Stomach (tissue), 9 donors: ENCODE measurements around the gene ARID5B. TPM values are rescaled to one million over a fixed set of nuclear protein-coding genes. Genes with fewer than 3 reads are reported as not detected.
A peak's percentile ranks its signal among the peaks of the same experiment; 100 is the strongest.

Experiments used
- DNase-seq, 2 donors: peaks; one replicate each; pipeline versions ENCODE4 v3.0.0 to v3.0.0-alpha.2; 2013 to 2019
- H3K27ac ChIP-seq, 5 donors: fragments of 200-600 bp in 4 of 5; sonication (generic) in 4 of 5; one replicate each; pipeline ENCODE4 v1.5.1; 2013 to 2019; ENCODE audit warnings: mild to moderate bottlenecking in 1 of 5, moderate library complexity in 1 of 5
- H3K27me3 ChIP-seq, 3 donors: fragments of 200-600 bp; sonication (generic); one replicate each; pipeline ENCODE4 v1.5.1; 2017 to 2019; ENCODE audit warnings: mixed run types in 1 of 3
- H3K36me3 ChIP-seq, 4 donors: fragments of 200-600 bp; sonication (generic); 1 replicate in 3 of 4; 2 replicates in 1 of 4; pipeline ENCODE4 v1.5.1; 2016 to 2019
- H3K4me1 ChIP-seq, 4 donors: fragments of 200-600 bp; sonication (generic); one replicate each; pipeline ENCODE4 v1.5.1; 2016 to 2019
- H3K4me3 ChIP-seq, 4 donors: fragments of 200-600 bp; sonication (generic) in 3 of 4; one replicate each; pipeline ENCODE4 v1.5.1; 2016 to 2019; ENCODE audit warnings: mild to moderate bottlenecking in 1 of 4
- H3K9me3 ChIP-seq, 4 donors: fragments of 200-600 bp; sonication (generic); one replicate each; pipeline ENCODE4 v1.5.1; 2016 to 2019
- EP300 ChIP-seq: sonication (generic); formaldehyde crosslinking; IDR thresholded peaks from one replicate; pipeline ENCODE4 v1.6.1; 2017; ENCODE audit warnings: antibody characterized with exemption
- POLR2A ChIP-seq, 4 donors: fragments of 450-650 bp; IDR thresholded peaks; one replicate each; pipeline ENCODE4 v1.6.1; 2016; ENCODE audit warnings: antibody characterized with exemption in 4 of 4, control low read depth in 2 of 4, mild to moderate bottlenecking in 1 of 4, moderate library complexity in 1 of 4
- POLR2AphosphoS5 ChIP-seq, 3 donors: sonication (generic); formaldehyde crosslinking; IDR thresholded peaks; one replicate each; pipeline ENCODE4 v1.6.1; 2016; ENCODE audit warnings: antibody characterized with exemption in 3 of 3
- WGBS, 5 donors: extraction: QIAGEN DNeasy Blood & Tissue Kit in 3 of 5; methylation state at CpG; one replicate each; pipeline versions ENCODE4 v1.1.5 to v1.1.7; 2013 to 2018; 5-methylcytosine and 5-hydroxymethylcytosine counted together
- intact Hi-C: fragments of 100-400 bp; cut with DNase I; formaldehyde crosslinking; loops from one replicate; pipeline ENCODE4 v1.15.1; 2023; ENCODE audit warnings: low total_unique reads
- polyA plus RNA-seq, 3 donors: library from polyadenylated mRNA; stranded (reverse); fragments of 200-250 nt; gene quantifications; one replicate each; pipeline ENCODE4 v1.2.3, GENCODE V29; 2013
- total RNA-seq, 5 donors: library from RNA; depleted of rRNA; stranded (reverse); fragments of >200 nt; gene quantifications; one replicate each; pipeline versions ENCODE4 v1.1.0 to v1.2.3, GENCODE V29; 2014 to 2016
- TF ChIP-seq, protein P1 (sequence below), 7 experiments: fragments of 450-650 bp in 4 of 7; fragments of 200-600 bp in 3 of 7; sonication (generic) in 3 of 7; IDR thresholded peaks; one replicate each; pipeline ENCODE4 v1.5.1; 2016 to 2019; ENCODE audit warnings: antibody characterized with exemption in 7 of 7, control low read depth in 2 of 7, mild to moderate bottlenecking in 1 of 7
- donor health status: healthy with polysubstance abuse.
- donor health status: Bipolar disorder and iron deficiency.
- donor health status: healthy.

ARID5B gene
- total and polyA plus RNA-seq, 8 donors: 5.4 to 64.2 (median 11.9) TPM

DNA sequence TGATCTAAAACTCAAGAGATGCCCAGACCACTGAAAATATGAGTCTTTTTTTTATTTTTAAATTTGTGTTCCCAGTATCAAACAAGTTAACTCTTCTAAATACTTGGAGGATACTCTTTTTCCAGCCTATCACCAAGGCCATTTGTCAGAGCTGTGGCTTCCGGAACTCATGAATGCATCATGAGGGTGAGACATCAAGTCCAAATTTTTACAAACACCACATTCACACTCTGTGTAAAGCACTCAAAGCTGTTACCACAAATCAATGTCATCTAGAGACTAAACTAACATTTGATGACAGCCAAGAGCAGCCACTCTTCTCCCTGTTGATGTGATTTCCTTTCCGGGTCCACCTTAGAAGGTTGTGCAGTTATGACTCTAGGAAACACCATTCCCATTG is 43.8 kb upstream of the ARID5B start:
- Histone ChIP-seq H3K4me1 (peaks cover 0 to 5% (median 0%) of the 10 kb centered on the region in 4 donors), H3K27me3 (no peaks in the 10 kb centered on the region), H3K27ac (no peak overlapping the region), H3K36me3 (no peaks in the 10 kb centered on the region), H3K9me3 (no peaks in the 10 kb centered on the region), H3K4me3 (no peak overlapping the region)
- intact Hi-C loops: no loop called here
- TF ChIP-seq POLR2AphosphoS5 (IDR thresholded peaks at IDR 0.05) (no peak), EP300 (no peak), POLR2A (IDR thresholded peaks at IDR 0.05) (no peak)
- TF ChIP-seq, protein P1, sequence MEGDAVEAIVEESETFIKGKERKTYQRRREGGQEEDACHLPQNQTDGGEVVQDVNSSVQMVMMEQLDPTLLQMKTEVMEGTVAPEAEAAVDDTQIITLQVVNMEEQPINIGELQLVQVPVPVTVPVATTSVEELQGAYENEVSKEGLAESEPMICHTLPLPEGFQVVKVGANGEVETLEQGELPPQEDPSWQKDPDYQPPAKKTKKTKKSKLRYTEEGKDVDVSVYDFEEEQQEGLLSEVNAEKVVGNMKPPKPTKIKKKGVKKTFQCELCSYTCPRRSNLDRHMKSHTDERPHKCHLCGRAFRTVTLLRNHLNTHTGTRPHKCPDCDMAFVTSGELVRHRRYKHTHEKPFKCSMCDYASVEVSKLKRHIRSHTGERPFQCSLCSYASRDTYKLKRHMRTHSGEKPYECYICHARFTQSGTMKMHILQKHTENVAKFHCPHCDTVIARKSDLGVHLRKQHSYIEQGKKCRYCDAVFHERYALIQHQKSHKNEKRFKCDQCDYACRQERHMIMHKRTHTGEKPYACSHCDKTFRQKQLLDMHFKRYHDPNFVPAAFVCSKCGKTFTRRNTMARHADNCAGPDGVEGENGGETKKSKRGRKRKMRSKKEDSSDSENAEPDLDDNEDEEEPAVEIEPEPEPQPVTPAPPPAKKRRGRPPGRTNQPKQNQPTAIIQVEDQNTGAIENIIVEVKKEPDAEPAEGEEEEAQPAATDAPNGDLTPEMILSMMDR (IDR thresholded peaks at IDR 0.05): no peak
- DNase-seq: no peak
- WGBS, 5 donors: 95 to 100% (median 99%) methylated on average over 2 of the region's 2 CpGs

DNA sequence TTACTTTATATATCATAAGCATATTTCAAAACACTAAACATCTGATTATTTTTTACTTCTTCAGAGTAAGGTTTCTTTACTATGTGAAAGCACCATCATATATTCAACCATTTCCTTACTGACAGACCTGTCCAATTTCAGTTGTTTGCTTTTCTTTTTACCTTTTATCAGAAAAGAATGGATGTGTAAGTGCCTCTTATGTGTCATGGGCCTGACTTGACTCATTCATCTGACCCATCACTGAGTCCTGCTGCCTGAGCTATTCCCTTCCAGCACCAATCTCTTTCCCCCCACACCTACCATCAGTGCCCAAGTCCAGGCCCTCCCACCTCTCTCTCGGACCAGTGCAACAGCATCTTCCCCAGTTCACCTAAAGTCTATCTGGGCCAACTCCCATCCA is 41.7 kb upstream of the ARID5B start:
- intact Hi-C loops: no loop called here

DNA sequence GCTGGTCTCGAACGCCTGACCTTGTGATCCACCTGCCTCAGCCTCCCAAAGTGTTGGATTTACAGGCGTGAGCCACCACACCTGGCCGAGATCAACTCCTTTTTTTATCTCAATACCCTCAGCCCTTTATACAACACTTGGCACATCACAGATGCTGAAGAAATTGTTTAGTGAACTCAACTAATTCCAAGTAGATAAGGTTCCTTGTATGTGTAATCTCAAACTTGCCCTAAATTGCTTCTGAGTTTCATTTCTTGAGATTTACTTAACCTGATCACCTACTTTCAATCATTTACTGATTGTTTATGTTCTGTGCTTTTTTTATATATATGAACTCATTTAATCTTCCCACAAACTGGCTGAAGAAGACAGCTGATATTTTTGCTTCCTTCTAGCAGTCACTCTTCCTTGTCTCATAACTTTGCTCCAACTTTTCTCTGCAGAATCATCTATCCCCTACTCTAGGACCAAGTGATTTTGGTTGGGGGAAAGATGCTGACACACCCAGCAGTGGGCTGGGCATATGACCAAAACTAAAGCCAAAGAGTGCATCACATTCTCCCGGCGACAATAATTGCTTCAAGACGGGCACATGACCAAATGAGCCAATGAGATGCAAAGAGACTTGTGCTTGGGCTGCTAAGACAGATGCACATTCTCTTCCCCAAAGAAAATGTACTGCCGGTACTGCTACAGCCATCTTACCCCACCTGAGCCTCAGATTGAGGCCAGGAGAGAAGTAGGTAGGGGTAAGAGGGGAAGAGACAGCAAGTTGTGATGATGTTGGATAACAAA is 40.3 kb upstream of the ARID5B start:
- Histone ChIP-seq H3K4me1 (peaks cover 0 to 5% (median 0%) of the 10 kb centered on the region in 4 donors), H3K27ac (peak overlapping the region in 2 of 5 donors; percentile 22 to 23), H3K4me3 (no peak overlapping the region), H3K36me3 (no peaks in the 10 kb centered on the region), H3K9me3 (no peaks in the 10 kb centered on the region), H3K27me3 (no peaks in the 10 kb centered on the region)
- no peak for TF ChIP-seq POLR2AphosphoS5 (IDR thresholded peaks at IDR 0.05)
- no peak for TF ChIP-seq EP300
- TF ChIP-seq POLR2A (IDR thresholded peaks at IDR 0.05): no peak
- TF ChIP-seq, protein P1 (IDR thresholded peaks at IDR 0.05): no peak
- WGBS, 5 donors: 49 to 73% (median 58%) methylated on average over 8 of the region's 8 CpGs
- DNase-seq: no peak
- intact Hi-C loops: no loop called here

More for the DNA sequence above, 41.7 kb upstream of the ARID5B start:
- H3K4me1 ChIP-seq: peaks cover 0 to 5% (median 0%) of the 10 kb centered on the region in 4 donors
- no peak overlapping the region for H3K27ac ChIP-seq
- TF ChIP-seq POLR2A (IDR thresholded peaks at IDR 0.05) (no peak), POLR2AphosphoS5 (IDR thresholded peaks at IDR 0.05) (no peak)
- no peaks in the 10 kb centered on the region for H3K9me3 ChIP-seq
- no peak for DNase-seq
- H3K27me3 ChIP-seq: no peaks in the 10 kb centered on the region
- 96 to 100% (median 100%) methylated on average over 1 of the region's 1 CpG for WGBS, 5 donors
- H3K4me3 ChIP-seq: no peak overlapping the region
- no peaks in the 10 kb centered on the region for H3K36me3 ChIP-seq

DNA sequence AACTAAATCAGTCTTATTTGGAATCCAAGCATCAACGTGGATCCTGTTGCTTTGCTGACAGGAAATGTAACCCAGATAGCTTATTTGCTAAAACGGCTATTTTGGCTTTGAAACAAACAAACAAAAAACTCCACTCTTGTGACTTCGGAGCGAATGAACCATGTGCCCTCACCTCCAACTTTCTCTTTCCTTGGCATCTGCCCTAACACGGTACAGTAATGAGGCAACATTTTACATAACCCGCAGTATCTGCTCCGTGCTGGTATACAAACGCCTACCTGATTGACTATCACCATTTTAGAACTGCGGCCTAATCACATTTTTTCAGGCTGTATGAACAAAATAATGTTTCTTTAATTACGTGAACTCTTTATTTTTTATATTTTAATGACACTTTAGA is 37.5 kb upstream of the ARID5B start:
- Histone ChIP-seq H3K27me3 (no peaks in the 10 kb centered on the region), H3K27ac (no peak overlapping the region), H3K4me3 (no peak overlapping the region), H3K4me1 (peaks cover 0 to 7% (median 1%) of the 10 kb centered on the region in 4 donors), H3K9me3 (no peaks in the 10 kb centered on the region), H3K36me3 (no peaks in the 10 kb centered on the region)
- intact Hi-C loops: no loop called here
- 78 to 82% (median 79%) methylated on average over 10 of the region's 10 CpGs for WGBS, 5 donors
- no peak for DNase-seq
- no peak for TF ChIP-seq EP300
- TF ChIP-seq POLR2AphosphoS5 (IDR thresholded peaks at IDR 0.05): no peak
- TF ChIP-seq POLR2A (IDR thresholded peaks at IDR 0.05): no peak
- TF ChIP-seq, protein P1 (IDR thresholded peaks at IDR 0.05): no peak
